NCI-H748 treated with DMSO at 0.1 percent for 48 hours (cell line): Measurements from ENCODE around the gene ITIH4.
A peak's percentile ranks its signal among the peaks of the same experiment; 100 is the strongest.
"Not testable (repeated sequence)": the region's sequence is repeated elsewhere in the genome, so short reads cannot be mapped to it uniquely, and the experiment has no call there.

ENCODE experiments used
- DNase-seq: peaks from one replicate; lab custom pipeline; 2025; lab: John Stamatoyannopoulos, UW

The ITIH4 gene

GRCh38 chr3:52783211-52783555, 47.3 kb downstream of the ITIH4 start:
- no peak for DNase-seq

GRCh38 chr3:52782412-52783210, 47.9 kb downstream of the ITIH4 start:
- no peak for DNase-seq

- DNase-seq = no peak
Observed at GRCh38 chr3:52781741-52782140, 48.7 kb downstream of the ITIH4 start.

DNA sequence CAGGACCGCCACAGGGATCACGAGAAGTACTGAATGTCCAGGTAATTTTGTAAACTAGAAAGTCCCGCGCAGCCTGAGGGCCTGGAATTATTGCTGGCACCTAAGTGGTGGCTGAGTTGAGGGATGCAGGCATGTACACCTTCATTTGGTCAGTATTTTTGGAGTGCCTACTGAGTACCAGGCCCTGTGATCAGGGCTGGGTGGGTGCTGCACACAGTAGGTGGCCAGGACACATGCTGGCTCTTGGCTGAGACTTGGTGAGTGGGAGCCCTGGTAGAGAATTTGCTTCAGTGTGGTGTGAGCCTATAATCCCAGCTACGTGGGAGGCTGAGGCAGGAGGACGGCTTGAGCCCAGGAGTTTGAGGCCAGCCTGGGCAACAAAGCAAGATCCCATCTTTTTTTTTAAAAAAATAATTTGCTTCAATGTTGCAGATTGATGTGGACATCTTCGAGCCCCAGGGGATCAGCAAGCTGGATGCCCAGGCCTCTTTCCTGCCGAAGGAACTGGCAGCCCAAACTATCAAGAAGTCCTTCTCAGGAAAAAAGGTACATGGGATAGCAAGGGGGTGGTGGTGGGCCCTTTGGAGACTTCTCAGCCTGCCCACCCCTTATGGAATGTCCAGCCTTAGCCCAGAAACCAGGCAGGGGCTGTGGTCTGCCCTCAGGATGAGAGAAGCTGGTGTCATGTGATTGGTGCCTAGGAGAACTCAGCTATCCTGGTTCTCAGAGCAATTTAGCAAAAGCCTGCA, 50.5 kb downstream of the ITIH4 start:
- no peak for DNase-seq

- no peak for DNase-seq
Observed at GRCh38 chr3:52779011-52779836, 51.2 kb downstream of the ITIH4 start.

- no peak for DNase-seq
Observed at GRCh38 chr3:52777959-52778805, 52.3 kb downstream of the ITIH4 start.

DNA sequence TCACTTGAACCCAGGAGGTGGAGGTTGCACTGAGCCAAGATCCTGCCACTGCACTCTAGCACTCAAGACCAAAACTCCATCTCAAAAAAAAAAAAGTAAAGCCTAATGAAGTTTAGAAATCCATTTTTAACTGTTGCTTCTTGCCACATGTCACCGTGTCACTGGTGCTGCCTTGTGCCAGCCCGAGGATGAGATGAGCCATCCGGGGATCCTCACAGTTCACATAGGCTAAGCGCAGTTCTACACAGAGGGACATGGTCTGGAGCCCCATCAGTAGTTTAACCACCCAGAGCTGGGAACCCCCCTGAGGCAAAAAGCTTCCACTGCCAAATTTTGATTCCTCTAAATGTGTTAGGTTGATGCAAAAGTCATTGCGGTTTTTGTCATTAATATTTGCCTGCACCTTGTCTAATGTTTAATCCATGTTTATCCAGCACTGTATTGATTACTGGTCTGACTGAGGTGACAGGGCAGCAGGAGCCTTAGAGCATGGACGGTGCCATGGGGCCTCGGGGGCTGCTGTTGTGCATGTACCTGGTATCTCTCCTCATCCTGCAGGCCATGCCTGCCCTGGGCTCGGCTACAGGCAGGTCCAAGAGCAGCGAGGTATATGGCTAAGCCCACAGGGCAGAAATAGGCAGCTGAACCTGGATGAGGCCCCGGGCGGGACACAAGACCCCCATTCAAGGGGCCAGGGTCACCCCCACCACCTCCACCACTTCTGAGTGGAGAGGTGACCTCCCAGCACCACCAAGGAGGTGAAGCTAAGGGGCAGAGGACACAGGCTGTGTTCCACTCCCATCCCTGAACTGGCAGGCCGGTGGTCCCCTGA, 53.1 kb downstream of the ITIH4 start, which contains the start of gene ITIH1:
Gene ITIH1, plus strand, starts transcription at position 473 of the 832 bp plus-strand sequence. Its CDS starts 17 bp downstream, at position 490.
- no peak for DNase-seq

- DNase-seq = not testable (repeated sequence)
Observed at GRCh38 chr3:52776486-52776885, 54.0 kb downstream of the ITIH4 start.

- no peak for DNase-seq
Observed at GRCh38 chr3:52775877-52776276, 54.6 kb downstream of the ITIH4 start.

- DNase-seq = no peak
Observed at GRCh38 chr3:52774901-52775864, 55.3 kb downstream of the ITIH4 start.

GRCh38 chr3:52774066-52774713, 56.3 kb downstream of the ITIH4 start:
- no peak for DNase-seq

DNA sequence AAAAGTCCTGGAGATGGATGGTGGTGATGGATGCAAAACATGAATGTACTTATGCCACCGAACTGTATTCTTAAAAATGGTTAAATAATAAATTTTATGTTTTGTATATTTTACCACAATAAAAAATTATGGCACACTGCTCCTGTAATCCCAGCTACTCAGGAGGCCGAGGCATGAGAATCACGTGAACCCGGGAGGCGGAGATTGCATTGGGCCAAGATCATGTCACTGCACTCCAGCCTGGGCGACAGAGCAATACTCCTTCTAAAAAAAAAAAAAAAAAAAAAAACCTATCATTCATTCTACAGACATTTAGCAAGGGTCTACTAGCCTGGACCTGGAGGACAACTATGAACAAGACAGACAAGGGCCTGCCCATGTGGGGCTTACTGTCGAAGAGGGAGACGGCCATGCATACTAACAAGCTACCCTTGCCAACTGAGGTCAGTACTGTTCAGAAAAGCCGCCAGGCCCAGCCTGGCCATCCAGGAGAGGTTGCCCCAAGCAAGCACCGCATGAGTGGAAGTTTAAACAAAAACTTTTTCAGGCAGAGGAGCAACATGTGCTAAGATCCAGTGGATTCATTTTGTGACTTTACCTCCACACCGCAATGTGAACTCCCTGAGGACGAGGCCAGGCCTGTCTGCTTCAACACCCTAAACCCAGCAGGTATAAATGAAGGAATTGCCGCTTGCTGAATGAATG, 57.0 kb downstream of the ITIH4 start:
- no peak for DNase-seq

- no peak for DNase-seq
Observed at GRCh38 chr3:52771702-52772101, 58.8 kb downstream of the ITIH4 start.

GRCh38 chr3:52771334-52771681, 59.2 kb downstream of the ITIH4 start:
- no peak for DNase-seq

GRCh38 chr3:52770496-52771333, 59.8 kb downstream of the ITIH4 start, which contains the start of gene NEK4:
NEK4 (minus strand) TSS chr3:52770940; CDS start chr3:52770746, 194 bp downstream.
- DNase-seq = peak; percentile 64

GRCh38 chr3:52769786-52770455, 60.6 kb downstream of the ITIH4 start:
- DNase-seq = no peak

DNA sequence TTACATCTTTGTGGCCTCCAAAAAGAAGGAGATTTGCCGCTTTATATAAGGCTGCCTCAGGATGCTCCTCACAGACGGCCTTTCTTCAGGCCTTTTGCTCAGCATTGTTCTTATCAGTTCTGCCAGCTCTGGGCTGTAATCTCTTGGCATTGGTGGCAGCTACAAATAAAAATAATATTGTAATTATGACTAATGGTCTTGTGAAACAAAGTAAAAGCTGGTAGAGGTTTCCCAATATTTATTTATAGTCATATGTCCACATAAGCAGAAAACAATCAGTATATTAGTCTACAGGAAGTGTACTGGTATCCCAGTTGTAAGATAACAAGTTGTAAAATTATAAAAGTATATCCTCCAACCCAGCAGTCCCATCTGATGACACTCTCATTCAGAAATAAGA, 67.0 kb downstream of the ITIH4 start:
- no peak for DNase-seq
